ENCODE data around the gene PPIL6.

The PPIL6 gene

GRCh38 chr6:109449064-109449794, 8.8 kb upstream of the PPIL6 start:
- DNase-seq (ENCODE audit: low read depth in 2 of 2) = no peak

GRCh38 chr6:109448615-109449014, 8.2 kb upstream of the PPIL6 start:
- no peak for DNase-seq (ENCODE audit: low read depth in 2 of 2)

- DNase-seq (ENCODE audit: low read depth in 2 of 2) = no peak
These were observed 7.6 kb upstream of the PPIL6 start for GRCh38 chr6:109447878-109448555.

- no peak for DNase-seq (ENCODE audit: low read depth in 2 of 2)
These were observed 6.7 kb upstream of the PPIL6 start for GRCh38 chr6:109447087-109447486.

GRCh38 chr6:109446541-109446940, 6.1 kb upstream of the PPIL6 start:
- no peak for DNase-seq (ENCODE audit: low read depth in 2 of 2)

GRCh38 chr6:109446072-109446471, 5.6 kb upstream of the PPIL6 start:
- DNase-seq (ENCODE audit: low read depth in 2 of 2) = no peak

- no peak for DNase-seq (ENCODE audit: low read depth in 2 of 2)
These were observed 5.0 kb upstream of the PPIL6 start for GRCh38 chr6:109445382-109445781.

- no peak for DNase-seq (ENCODE audit: low read depth in 2 of 2)
These were observed 3.1 kb upstream of the PPIL6 start for GRCh38 chr6:109443425-109443950.

- no peak for DNase-seq (ENCODE audit: low read depth in 2 of 2)
These were observed 2.0 kb upstream of the PPIL6 start for GRCh38 chr6:109442393-109442924.

GRCh38 chr6:109441069-109441816, 815 bp upstream of the PPIL6 start:
- DNase-seq (ENCODE audit: low read depth in 2 of 2) = no peak

GRCh38 chr6:109436041-109436440, 4.4 kb downstream of the PPIL6 start:
- no peak for DNase-seq (ENCODE audit: low read depth in 2 of 2)

GRCh38 chr6:109434456-109434855, 6.0 kb downstream of the PPIL6 start:
- no peak for DNase-seq (ENCODE audit: low read depth in 2 of 2)

GRCh38 chr6:109429496-109429895, 10.9 kb downstream of the PPIL6 start:
- no peak for DNase-seq (ENCODE audit: low read depth in 2 of 2)

- DNase-seq (ENCODE audit: low read depth in 2 of 2) = no peak
These were observed 11.4 kb downstream of the PPIL6 start for GRCh38 chr6:109428889-109429477.

- DNase-seq (ENCODE audit: low read depth in 2 of 2) = no peak
These were observed 15.5 kb downstream of the PPIL6 start for GRCh38 chr6:109424946-109425345.

- DNase-seq (ENCODE audit: low read depth in 2 of 2) = no peak
These were observed 19.2 kb downstream of the PPIL6 start for GRCh38 chr6:109421184-109421583.

GRCh38 chr6:109420751-109421150, 19.7 kb downstream of the PPIL6 start:
- no peak for DNase-seq (ENCODE audit: low read depth in 2 of 2)

- DNase-seq (ENCODE audit: low read depth in 2 of 2) = no peak
These were observed 22.8 kb downstream of the PPIL6 start for GRCh38 chr6:109417646-109418045.

- DNase-seq (ENCODE audit: low read depth in 2 of 2) = no peak
These were observed 29.4 kb downstream of the PPIL6 start for GRCh38 chr6:109411034-109411433.

- no peak for DNase-seq (ENCODE audit: low read depth in 2 of 2)
These were observed 34.2 kb downstream of the PPIL6 start for GRCh38 chr6:109406196-109406595.

- DNase-seq (ENCODE audit: low read depth in 2 of 2) = no peak
These were observed 43.4 kb downstream of the PPIL6 start for GRCh38 chr6:109397020-109397419.

Measured in stimulated activated CD8-positive, alpha-beta memory T cell treated with anti-CD3 and anti-CD28 coated beads, Interleukin-7, amount 100 ng/mL, for 1 hour (primary cell).